HG03196 (cell line): ENCODE results near the gene CAB39.
"Not testable (repeated sequence)": the region's sequence is repeated elsewhere in the genome, so short reads cannot be mapped to it uniquely, and the experiment has no call there.

Source experiments
- ATAC-seq: cut with Tn5 transposase; IDR thresholded peaks from one replicate; pipeline ENCODE4 v1.9.1; 2021; ENCODE audit not compliant: unreplicated experiment

The CAB39 gene

GRCh38 chr2:230713331-230714135 lies 891 bp downstream of the CAB39 start:
- peak; percentile 17 for ATAC-seq

- no peak for ATAC-seq
Measured at GRCh38 chr2:230714136-230714480, 1.5 kb downstream of the CAB39 start.

GRCh38 chr2:230715201-230715600 lies 2.6 kb downstream of the CAB39 start:
- no peak for ATAC-seq

DNA sequence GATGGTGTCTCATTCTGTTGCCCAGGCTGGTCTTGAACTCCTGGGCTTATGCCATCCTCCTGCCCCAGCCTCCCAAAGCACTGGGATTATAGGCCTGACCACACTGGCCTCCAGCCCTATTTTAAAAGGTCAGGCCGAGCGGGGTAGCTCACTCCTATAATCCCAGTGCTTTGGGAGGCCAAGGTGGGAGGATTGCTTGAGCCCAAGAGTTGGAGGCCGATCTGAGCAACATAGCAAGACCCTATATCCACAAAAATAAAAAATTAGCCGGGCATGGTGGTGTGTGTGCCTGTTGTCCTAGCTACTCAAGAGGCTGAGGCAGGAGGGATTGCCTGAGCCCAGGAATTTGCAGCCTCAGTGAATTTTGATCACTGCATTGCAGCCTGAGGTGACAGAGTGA lies 3.9 kb downstream of the CAB39 start:
- no peak for ATAC-seq

DNA sequence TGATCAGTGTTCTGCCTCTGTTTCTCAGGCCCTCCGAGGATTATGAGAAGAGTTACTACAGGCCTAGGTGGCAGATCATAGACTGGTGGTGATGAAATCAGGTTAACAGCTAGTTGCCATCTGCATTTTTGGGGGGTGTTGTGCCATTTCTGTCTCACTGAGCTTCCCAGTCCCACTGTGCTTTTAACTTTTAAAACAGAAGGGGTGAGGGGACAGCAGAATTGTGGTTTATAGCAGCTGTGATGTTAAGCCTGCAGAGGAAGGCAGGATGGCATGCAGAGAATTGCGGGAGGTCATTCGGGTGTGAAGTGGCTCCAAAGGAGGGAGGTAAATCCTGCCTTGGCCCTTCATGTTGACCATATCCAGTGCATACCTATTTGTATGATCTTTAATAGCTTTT lies 5.0 kb downstream of the CAB39 start:
- no peak for ATAC-seq

GRCh38 chr2:230719340-230719739 lies 6.7 kb downstream of the CAB39 start:
- no peak for ATAC-seq

GRCh38 chr2:230721712-230722111 lies 9.1 kb downstream of the CAB39 start:
- ATAC-seq, result peak; percentile 57

GRCh38 chr2:230722207-230722885 lies 9.7 kb downstream of the CAB39 start:
- ATAC-seq, result no peak

DNA sequence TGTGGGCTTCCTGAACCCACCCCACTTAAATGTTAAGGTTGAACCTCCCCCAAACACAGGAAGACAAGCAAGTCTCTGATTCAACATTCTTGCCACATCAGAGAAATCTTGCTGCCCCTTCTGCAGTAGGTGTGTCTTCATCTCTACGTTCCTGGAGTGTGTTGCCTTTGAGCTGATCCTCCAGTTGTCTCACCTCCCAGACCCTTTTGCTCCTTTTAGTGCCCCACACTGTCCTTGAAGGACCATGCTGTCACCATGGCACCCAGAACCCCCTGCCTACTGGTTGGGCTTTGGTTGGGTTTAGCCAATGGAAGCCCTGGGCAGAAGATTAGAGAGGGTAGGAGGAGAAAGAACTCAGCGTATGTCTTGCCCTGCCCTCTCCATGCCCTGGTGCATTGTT lies 10.7 kb downstream of the CAB39 start:
- no peak for ATAC-seq

- ATAC-seq, result not testable (repeated sequence)
Measured at GRCh38 chr2:230724957-230725356, 12.3 kb downstream of the CAB39 start.

GRCh38 chr2:230731512-230731911 lies 18.9 kb downstream of the CAB39 start:
- ATAC-seq, result no peak

GRCh38 chr2:230732914-230733401 lies 20.3 kb downstream of the CAB39 start:
- no peak for ATAC-seq

DNA sequence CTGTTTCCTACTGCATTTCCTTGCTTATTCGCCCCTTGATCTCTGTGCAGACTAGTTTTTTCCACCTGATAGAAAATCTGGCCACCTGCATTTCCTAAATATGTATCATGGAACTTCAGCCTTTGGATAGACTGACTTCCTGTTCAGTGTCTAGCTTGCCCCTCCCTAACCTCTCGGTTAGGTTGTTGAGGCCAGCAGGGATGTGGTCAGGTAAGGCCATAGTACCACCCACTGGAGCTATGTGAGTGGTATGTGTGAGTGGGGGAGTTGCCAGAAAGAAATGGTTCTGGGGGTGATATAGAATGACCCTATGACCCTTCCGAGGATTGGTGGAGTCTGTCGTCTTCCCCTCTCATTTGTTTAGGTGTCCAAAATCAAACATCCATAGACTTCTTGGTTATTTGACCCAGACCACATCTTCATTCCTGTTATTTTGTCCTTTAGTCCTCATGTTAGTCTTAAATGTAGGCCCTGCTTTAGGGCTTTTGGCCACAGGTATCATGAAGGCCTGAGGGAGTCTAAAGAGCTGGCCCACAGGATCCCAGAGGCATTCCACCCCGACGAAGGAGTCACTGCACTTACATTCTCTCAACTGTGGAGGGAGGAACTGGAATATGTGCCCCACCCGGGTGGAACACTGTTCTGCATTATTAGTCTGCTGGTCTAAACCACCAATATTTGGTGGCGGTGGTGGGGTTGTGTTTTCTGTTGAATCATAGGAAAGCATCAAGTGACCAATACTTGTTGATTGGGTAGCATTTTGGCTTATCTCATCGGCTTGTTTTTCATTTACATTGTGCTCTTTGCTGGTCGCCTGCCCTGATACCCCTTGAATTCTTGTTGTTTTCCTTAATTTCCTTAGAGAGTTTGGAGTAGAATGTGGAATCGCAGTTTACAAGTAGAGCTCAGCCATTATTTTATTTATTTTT lies 21.9 kb downstream of the CAB39 start:
- ATAC-seq, result no peak

DNA sequence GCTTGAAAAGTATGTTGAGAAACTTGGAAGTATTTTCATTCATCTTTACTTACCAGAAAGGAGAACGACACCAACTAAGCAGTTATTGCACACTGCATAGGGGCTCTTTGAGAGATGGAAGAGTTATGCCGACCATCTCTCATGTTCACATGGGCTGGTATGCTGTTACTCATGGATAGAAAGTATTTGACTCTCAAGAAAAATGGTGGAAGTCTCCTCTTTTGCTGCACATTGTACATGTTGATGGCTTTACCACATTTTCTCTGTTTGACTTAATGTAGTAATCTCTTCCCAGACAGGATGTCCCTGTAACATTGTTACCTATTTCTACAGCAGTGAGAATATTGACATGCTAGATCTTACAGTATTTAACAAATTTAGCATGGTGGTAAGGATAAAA lies 23.2 kb downstream of the CAB39 start:
- no peak for ATAC-seq

DNA sequence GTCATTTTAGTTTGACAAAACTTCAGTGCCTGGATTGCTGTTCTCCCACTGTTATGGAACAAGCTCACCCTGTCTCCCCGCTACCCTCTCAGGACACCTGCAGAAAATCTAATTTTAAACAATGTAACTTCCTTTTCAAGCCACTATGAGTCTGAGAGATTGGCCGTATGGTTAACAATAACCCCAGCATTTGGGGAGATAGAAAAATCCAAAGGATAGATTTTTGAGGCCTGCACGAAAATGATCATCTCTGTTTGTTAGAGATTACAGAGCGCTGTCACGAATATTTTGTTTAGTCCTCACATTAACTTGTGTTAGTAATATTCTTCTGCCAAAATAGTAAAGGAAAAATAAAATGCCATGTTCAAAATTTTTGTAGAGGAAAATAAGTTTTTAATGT lies 24.7 kb downstream of the CAB39 start:
- ATAC-seq, result no peak

DNA sequence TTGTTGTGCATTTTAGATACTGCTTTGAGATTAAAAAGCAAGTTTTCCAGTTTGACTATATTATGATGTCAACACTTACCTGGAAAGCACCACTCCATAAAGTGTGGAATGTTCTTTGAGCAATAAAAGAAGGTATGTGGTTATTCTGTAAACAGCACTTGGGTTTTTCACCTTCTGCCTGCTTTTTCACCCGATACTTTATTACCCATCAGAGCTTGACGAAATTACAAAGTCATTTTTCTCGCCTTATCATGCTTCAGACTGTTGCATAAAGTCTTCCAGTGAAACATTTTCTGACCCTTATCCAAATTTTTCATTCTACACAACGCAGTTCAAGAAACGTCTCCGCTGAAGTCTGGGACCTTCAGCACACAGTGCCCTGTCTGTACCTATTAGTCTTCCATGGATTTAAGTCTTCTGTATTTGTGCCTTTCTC lies 25.2 kb downstream of the CAB39 start:
- ATAC-seq, result no peak

GRCh38 chr2:230738391-230738811 lies 25.8 kb downstream of the CAB39 start:
- ATAC-seq, result no peak

DNA sequence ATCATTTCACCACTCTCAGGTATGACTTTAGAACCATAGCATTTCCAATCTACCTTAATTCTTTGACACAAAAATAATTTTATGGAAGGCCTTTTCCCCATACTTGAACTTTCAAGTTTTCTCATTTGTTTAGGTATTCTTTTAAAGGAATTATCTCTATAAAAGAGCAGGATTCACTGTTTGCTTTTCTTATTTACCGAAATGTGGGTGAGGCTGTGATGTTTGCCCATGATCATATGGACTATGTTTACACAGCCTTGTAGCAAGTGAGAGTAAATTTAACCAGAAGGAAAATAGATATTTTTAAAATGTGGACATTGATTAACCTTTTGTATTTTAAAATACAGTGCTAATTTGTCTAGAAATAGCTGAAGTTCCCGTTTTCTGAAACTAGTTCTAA lies 26.3 kb downstream of the CAB39 start:
- no peak for ATAC-seq

- no peak for ATAC-seq
Measured at GRCh38 chr2:230739961-230740360, 27.3 kb downstream of the CAB39 start.

DNA sequence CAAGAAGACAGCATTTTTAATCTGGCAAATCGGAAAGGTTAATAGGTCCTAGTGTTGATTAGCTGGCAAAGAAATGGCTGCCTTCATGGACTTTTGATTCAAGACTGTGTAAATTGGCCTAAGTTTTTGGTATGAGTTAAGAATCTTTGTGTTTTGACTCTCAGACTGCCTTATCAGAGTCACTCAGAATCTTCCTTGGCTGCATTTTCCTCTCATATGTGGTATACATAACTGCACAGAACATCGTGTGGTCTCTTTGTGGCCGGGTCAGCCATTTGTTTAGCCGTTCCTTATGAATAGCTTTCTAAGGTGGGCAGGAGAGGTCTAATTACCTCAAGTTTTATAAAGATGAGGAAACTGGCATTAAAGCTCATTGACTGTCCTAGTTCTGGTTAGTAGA lies 30.1 kb downstream of the CAB39 start:
- no peak for ATAC-seq

DNA sequence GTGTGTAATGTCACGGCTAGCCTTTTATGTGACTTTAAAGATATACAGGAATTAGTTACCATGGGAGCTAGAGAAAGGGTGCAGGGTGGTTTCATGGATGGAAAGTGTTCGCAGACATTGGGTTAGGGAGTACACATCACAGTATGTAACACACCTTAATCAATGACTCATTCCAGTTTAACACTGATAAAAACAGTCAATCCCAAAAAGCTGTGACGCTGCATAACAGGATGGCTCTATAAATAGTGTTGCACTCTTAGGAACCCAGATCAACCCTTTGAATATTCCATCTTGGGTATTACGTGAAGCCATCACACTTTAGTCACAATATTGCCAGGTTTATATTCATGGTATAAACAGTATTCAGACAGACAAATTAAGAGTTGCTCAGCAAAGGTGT lies 33.6 kb downstream of the CAB39 start:
- ATAC-seq, result no peak
